Endometrial microvascular endothelial cells (primary cell): Measurements from ENCODE around the gene RPTOR. TPM values are rescaled to one million over a fixed set of nuclear protein-coding genes. Genes with fewer than 3 reads are reported as not detected.

Experiments used
- in situ Hi-C: cut with HindIII; loops from 2 replicates; pipeline ENCODE4 v1.10.0; 2017; ENCODE audit warnings: low sequenced_read_pairs, low pct_unique_long_range_greater_than_20kb; ENCODE audit errors: inconsistent ontology term
- total RNA-seq: library from RNA; depleted of rRNA; stranded (reverse); fragments of >200 nt; gene quantifications from one replicate; pipeline ENCODE4 v1.2.3, GENCODE V29; 2015; ENCODE audit errors: inconsistent ontology term

Gene RPTOR
- total RNA-seq, 1 donor from 2014 or later, result 28.2 TPM

GRCh38 chr17:80952291-80952690 is 407.7 kb downstream of the RPTOR start:
- in situ Hi-C loops, result no loop called here

- in situ Hi-C loops, result no loop called here
These were observed 409.1 kb downstream of the RPTOR start for GRCh38 chr17:80953471-80954315.

- in situ Hi-C loops, result no loop called here
These were observed 410.4 kb downstream of the RPTOR start for GRCh38 chr17:80955078-80955477.

- in situ Hi-C loops, result no loop called here
These were observed 411.1 kb downstream of the RPTOR start for GRCh38 chr17:80955671-80956280.

GRCh38 chr17:80956321-80957190 is 411.9 kb downstream of the RPTOR start:
- in situ Hi-C loops, result no loop called here

- in situ Hi-C loops, result no loop called here
These were observed 412.9 kb downstream of the RPTOR start for GRCh38 chr17:80957461-80957941.

GRCh38 chr17:80959330-80960036 is 414.8 kb downstream of the RPTOR start:
- in situ Hi-C loops, result no loop called here

GRCh38 chr17:80960037-80960796 is 415.6 kb downstream of the RPTOR start:
- in situ Hi-C loops, result no loop called here

- in situ Hi-C loops, result no loop called here
These were observed 416.3 kb downstream of the RPTOR start for GRCh38 chr17:80960797-80961452.

GRCh38 chr17:80961541-80962330 is 417.1 kb downstream of the RPTOR start:
- in situ Hi-C loops, result no loop called here

- in situ Hi-C loops, result no loop called here
These were observed 418.0 kb downstream of the RPTOR start for GRCh38 chr17:80962356-80963329.

- in situ Hi-C loops, result no loop called here
These were observed 419.3 kb downstream of the RPTOR start for GRCh38 chr17:80963812-80964543.

GRCh38 chr17:80964544-80964856 is 419.9 kb downstream of the RPTOR start:
- in situ Hi-C loops, result no loop called here

GRCh38 chr17:80964859-80965580 is 420.4 kb downstream of the RPTOR start:
- in situ Hi-C loops, result no loop called here

GRCh38 chr17:80965606-80966005 is 421.0 kb downstream of the RPTOR start:
- in situ Hi-C loops, result no loop called here
